GM19438 (cell line): Measurements from ENCODE around the gene SUGP1.
"Not testable (repeated sequence)": the region's sequence is repeated elsewhere in the genome, so short reads cannot be mapped to it uniquely, and the experiment has no call there.

Experiments used
- ATAC-seq: cut with Tn5 transposase; IDR thresholded peaks from one replicate; pipeline ENCODE4 v1.9.1; 2021; ENCODE audit warnings: low read depth; ENCODE audit not compliant: unreplicated experiment

The SUGP1 gene

DNA sequence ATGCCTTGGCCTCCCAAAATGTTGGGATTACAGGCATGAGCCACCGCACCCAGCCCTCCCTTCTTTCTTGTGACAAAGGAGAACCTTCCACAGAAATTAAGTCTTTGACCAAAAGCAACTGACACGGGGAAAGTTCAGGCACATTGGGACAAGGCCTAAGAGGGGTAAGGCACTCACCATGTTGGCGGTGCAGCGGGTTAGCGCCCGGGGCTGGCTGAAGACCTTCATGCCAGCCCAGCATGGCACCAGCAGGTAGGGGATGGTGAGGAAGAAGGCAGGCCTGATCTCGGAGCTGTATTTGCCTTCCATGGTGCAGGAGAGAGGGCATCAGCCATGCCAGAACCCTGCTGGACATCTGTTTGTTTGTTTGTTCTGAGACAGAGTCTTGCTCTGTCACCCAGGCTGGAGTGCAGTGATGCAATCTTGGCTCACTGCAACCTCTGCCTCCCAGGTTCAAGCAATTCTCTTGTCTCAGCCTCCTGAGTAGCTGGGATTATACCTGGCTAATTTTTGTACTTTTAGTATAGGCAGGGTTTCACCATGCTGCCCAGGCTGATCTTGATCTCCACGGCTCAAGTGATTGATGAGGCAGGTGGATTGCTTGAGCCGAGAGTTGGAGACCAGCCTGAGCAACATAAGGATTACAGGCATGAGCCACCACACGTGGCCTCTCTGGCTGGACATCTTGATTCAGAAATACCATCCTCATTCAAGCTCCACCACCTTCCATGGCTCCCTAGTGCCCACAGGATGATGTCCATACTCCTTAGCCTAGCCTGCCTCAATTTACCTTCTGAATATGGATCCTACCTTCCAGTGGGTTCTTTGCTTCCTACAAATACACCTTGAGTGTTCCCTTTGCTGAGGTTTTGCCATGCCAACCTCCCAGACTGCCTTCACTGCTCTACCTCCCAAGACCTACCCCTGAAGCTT, 51.6 kb downstream of the SUGP1 start:
- ATAC-seq, result no peak

GRCh38 chr19:19267305-19267704, 53.0 kb downstream of the SUGP1 start:
- no peak for ATAC-seq

DNA sequence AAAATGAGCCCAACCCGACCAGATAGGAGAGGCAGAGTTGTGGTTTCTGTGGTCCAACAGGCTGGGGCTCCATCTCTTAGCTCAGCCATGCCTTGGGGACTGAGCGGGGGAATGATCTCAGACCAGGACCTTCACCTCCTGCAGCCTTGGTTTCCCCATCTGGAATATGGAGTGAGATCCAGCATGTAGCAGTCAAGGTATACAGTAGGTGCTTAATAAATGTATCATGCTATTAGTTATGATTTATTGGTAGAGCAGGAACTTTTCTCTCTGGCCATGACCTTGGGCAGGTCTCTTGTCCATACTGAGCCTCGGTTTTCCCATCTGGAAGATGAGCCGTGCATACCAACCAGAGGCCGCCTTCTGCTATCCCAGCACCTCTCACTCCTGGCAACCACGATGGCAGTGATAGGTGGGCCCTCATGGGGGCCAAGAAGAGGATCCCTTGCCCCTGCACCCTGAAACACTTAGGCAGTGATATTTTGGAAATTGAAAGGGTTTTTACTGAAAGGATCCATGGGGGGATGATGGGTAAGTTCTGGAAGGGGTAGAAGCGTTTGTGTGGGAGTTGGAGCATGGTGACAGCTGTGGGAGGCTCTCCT, 56.3 kb downstream of the SUGP1 start:
- no peak for ATAC-seq

DNA sequence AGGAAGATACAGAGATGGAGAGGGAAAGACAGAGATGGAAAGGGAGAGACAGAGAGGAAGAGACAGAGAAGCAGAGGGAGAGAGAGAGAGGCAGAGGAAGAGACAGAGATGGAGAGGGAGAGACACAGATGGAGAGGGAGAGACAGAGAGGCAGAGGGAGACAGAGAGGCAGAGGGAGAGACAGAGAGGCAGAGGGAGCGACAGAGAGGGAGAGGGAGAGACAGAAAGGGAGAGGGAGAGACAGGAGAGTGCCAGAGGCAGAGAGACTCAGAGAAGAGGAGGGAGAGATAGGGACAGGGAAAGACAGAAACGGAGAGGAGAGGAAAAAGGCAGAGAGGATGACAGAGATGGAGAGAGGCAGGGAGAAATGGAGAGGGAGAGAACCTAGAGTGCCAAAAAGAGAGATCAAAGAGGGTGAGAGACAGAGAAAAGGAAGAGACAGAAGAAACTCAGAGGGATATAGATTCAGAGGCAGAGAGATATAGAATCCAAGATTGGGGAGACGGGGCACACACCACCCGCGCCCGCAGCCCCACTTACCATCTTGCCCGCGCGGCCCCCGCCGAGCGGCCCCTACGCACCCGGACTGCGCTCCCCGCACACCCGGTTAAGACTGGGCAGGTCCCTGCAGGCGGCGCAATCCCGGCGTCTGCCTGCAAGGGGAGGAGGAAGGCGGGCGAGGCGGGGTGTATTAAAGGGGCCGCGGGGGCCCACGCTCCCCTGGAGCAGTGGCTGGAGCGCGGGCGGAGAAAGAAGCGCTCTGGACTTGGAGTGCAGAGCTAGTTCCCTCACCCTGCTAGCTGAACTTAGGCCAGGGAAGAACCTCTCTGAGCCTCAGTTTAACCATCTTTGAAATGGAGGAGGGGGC, 57.9 kb downstream of the SUGP1 start:
- no peak for ATAC-seq

- ATAC-seq, result no peak
Observed at GRCh38 chr19:19261350-19262189, 58.7 kb downstream of the SUGP1 start.

DNA sequence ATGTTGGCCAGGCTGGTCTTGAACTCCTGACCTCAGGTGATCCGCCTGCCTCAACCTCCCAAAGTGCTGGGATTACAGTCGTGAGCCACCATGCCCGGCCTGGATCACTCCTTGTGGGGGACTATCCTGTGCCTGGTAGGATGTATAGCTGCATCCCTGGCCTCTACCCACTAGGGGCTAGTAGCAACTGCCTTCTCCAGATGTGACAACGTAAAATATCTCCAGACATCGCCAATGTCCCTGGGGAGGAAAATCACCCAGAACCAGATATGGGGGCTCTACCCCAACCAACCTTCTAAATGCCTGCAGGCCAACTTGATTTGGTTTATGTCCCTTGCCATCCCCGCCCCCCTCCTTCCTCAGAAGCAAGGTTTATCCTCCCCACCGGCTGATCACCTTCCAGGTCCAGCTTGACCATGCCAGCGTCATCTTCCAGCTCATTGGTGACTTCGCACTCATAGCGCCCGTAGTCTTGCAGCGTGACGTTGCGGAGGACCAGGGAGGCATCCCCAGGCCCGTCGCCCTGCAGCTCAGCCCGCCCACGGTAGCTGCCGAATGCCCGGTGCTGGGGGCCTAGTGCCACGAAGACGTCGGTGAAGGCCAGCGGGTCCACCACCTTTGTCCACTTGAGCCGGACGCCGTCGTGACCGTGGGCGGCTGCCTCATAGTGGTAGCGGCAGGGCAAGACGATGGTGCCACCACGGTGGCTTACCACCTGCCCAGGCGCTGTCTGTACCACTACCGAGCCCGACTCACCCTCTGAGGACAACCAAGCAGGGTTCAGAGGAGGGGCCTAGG, 59.7 kb downstream of the SUGP1 start:
- no peak for ATAC-seq

- no peak for ATAC-seq
Observed at GRCh38 chr19:19259741-19260140, 60.6 kb downstream of the SUGP1 start.

- no peak for ATAC-seq
Observed at GRCh38 chr19:19258589-19259338, 61.5 kb downstream of the SUGP1 start.

- ATAC-seq, result no peak
Observed at GRCh38 chr19:19257836-19258588, 62.3 kb downstream of the SUGP1 start.

- no peak for ATAC-seq
Observed at GRCh38 chr19:19257137-19257536, 63.2 kb downstream of the SUGP1 start.

DNA sequence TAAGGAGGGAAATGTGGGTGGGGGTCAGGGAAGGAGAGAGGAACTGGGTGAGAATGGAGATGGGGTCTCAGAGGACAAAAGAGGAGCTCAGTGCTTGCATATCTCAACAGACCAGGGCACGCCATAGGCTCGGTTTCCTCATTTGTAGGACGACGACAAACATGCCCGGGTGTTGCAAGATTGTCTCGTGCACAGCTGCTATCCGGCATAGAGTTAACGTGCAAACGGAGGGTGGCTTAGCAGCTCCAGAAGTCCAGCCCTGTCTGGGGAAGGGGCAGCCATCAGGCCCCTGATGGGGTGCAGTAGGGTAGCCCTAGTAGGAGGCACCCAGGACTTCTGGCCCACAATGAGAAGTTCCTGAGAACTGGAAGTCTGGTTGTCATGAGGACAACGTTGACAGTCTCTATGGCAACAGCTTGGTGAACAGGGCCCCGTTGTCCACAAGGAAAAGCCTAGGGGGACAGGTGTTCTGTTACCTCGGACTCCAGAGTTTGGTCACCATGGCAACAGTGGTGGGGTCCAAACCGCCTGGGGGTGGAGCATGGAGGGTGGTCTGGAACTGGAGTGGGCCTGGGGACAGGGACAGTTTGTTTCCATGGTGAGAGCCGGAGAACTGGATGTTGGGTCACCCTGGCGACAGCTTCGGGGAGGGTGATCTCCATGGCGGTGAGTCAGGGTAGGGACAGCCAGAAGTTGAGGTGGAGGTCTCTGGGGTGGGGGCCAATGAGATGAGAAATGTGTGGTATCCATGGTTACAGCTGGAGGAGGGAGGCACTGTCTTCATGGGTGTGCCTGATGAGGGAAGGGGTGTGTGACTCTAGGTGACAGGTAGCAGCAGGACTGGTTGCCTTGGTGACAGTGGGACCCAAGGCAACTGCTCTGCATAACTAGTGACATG, 64.0 kb downstream of the SUGP1 start:
- no peak for ATAC-seq

- not testable (repeated sequence) for ATAC-seq
Observed at GRCh38 chr19:19253409-19253808, 66.9 kb downstream of the SUGP1 start.

GRCh38 chr19:19250196-19250801, 70.0 kb downstream of the SUGP1 start:
- ATAC-seq, result no peak

GRCh38 chr19:19240476-19240875, 79.8 kb downstream of the SUGP1 start:
- ATAC-seq, result no peak

DNA sequence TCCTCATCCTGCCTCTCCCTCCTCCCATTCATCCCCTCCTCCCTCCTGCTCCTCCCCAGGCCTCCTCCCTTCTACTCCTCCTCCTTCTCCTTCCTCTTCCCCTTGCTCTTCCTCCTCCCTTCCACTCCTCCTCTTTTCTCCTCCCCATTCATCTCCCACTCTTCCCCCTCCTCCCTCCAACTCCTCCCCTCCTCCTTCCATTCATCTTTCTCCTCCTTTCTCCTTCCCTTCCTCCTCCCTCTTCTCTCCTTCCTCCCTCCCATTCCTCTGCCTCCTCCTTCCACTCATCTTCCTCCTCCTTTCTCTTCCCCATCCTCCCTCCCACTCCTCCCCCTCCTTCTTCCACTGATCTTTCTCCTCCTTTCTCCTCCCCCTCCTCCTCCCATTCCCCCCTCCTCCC, 80.6 kb downstream of the SUGP1 start:
- no peak for ATAC-seq

DNA sequence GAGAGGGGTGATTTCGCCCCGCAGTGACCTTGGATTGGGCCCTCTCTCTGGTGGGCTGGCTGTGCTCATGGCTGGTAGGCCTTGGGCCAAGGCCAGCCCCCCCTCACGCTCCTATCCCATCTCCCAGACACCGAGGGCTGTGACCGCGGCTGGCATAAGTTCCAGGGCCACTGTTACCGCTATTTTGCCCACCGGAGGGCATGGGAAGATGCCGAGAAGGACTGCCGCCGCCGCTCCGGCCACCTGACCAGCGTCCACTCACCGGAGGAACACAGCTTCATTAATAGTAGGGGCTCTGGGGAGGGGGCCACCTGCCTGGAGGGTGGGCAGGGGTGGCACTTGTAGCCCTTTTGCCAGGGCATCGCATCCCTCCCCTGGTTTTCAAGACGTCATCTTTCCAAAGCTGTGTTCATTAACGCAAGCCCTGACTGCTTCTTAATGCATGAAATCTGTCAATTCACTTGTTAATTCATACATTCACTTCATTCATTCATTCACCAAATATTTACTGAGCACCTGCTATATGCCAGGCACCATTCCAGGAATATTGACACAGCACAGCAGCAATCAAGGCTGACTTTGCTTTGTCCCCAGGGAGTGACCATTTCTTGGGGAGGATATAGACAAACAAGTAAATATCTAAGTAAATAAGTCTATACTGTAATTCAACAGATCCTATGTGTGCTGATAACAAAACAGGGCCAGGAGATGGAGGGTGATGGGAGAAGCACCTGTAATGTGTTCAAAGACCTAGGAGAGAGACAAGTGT, 82.0 kb downstream of the SUGP1 start:
- no peak for ATAC-seq
